GM23248 (cell line): ENCODE data around the gene FOXL1. TPM values are rescaled to one million over a fixed set of nuclear protein-coding genes. Genes with fewer than 3 reads are reported as not detected.
A peak's percentile ranks its signal among the peaks of the same experiment; 100 is the strongest.

ENCODE experiments used
- DNase-seq: peaks from one replicate; pipeline ENCODE4 v3.0.0-alpha.2; 2015
- H2AFZ ChIP-seq: fragments of 200-600 bp; sonication (generic); 2 replicates; pipeline ENCODE4 v1.6.1; 2016; ENCODE audit warnings: antibody characterized with exemption
- H3F3A ChIP-seq: fragments of 200-600 bp; sonication (generic); 2 replicates; pipeline ENCODE4 v1.6.1; 2016; ENCODE audit warnings: mild to moderate bottlenecking, antibody characterized with exemption, mixed run types; ENCODE audit not compliant: insufficient read depth
- H3K27ac ChIP-seq: fragments of 200-600 bp; sonication (generic); 2 replicates; pipeline ENCODE4 v1.5.1; 2016; ENCODE audit warnings: mild to moderate bottlenecking
- H3K27me3 ChIP-seq: fragments of 200-600 bp; sonication (generic); replicated peaks from 2 replicates; pipeline ENCODE4 v1.6.1; 2016; ENCODE audit warnings: mild to moderate bottlenecking; ENCODE audit not compliant: insufficient read depth
- H3K36me3 ChIP-seq: fragments of 200-600 bp; sonication (generic); 2 replicates; pipeline ENCODE4 v1.6.1; 2016; ENCODE audit warnings: low read depth, mild to moderate bottlenecking
- H3K4me1 ChIP-seq: fragments of 200-600 bp; sonication (generic); 2 replicates; pipeline ENCODE4 v1.6.1; 2016; ENCODE audit warnings: mild to moderate bottlenecking; ENCODE audit not compliant: insufficient read depth
- H3K4me2 ChIP-seq: fragments of 200-600 bp; sonication (generic); one replicate; pipeline ENCODE4 v1.6.1; 2016; ENCODE audit warnings: mild to moderate bottlenecking; ENCODE audit not compliant: unreplicated experiment
- H3K4me3 ChIP-seq: fragments of 200-600 bp; sonication (generic); 2 replicates; pipeline ENCODE4 v1.5.1; 2016; ENCODE audit warnings: mild to moderate bottlenecking
- H3K79me2 ChIP-seq: fragments of 200-600 bp; sonication (generic); 2 replicates; pipeline ENCODE4 v1.6.1; 2016; ENCODE audit warnings: mild to moderate bottlenecking; ENCODE audit not compliant: insufficient read depth
- H3K9ac ChIP-seq: fragments of 200-600 bp; sonication (generic); 2 replicates; pipeline ENCODE4 v1.6.1; 2016; ENCODE audit warnings: mild to moderate bottlenecking
- H3K9me2 ChIP-seq: fragments of 200-600 bp; sonication (generic); 2 replicates; pipeline ENCODE4 v1.6.1; 2016; ENCODE audit warnings: mixed run types, mild to moderate bottlenecking, moderate library complexity; ENCODE audit not compliant: insufficient read depth
- H3K9me3 ChIP-seq: fragments of 200-600 bp; sonication (generic); one replicate; pipeline ENCODE4 v1.6.1; 2017; ENCODE audit warnings: low read depth
- H4K20me1 ChIP-seq: fragments of 200-600 bp; sonication (generic); 2 replicates; pipeline ENCODE4 v1.6.0; 2016; ENCODE audit not compliant: insufficient read depth
- EZH2 ChIP-seq: fragments of 200-600 bp; sonication (generic); IDR thresholded peaks from 2 replicates; pipeline ENCODE4 v1.6.1; 2018; ENCODE audit warnings: antibody characterized with exemption, mild to moderate bottlenecking; ENCODE audit not compliant: insufficient read depth, poor library complexity, severe bottlenecking
- EZH2phosphoT487 ChIP-seq: fragments of 200-600 bp; sonication (generic); IDR thresholded peaks from 2 replicates; pipeline ENCODE4 v1.6.1; 2018; ENCODE audit warnings: antibody characterized with exemption, moderate library complexity, mild to moderate bottlenecking, low read depth; ENCODE audit not compliant: insufficient read depth
- WGBS, 2 experiments: methylation state at CpG; one replicate each; pipeline ENCODE4 v1.1.6; 2015 to 2017; ENCODE audit warnings: low lambda C conversion rate in 2 of 2, low coverage in 1 of 2; ENCODE audit errors: missing lambda C conversion rate in 2 of 2; 5-methylcytosine and 5-hydroxymethylcytosine counted together
- in situ Hi-C: fragments of 300-500 bp; cut with MboI; formaldehyde crosslinking; loops from 2 replicates; pipeline ENCODE4 v1.15.0; 2020
- polyA plus RNA-seq: library from polyadenylated mRNA; unstranded; fragments of >200 nt; fragmentation: Nextera tagmentation; extraction: Ambion mirVana; gene quantifications from 2 replicates; pipeline ENCODE4 v1.2.1, GENCODE V29; 2016
- total RNA-seq: library from RNA; depleted of rRNA; stranded (reverse); fragments of >200 nt; shearing (Covaris generic); gene quantifications from 2 replicates; pipeline ENCODE4 v1.2.3, GENCODE V29; 2014

The FOXL1 gene
- total and polyA plus RNA-seq, 2 experiments from 2014 or later: 4.9 to 14.5 TPM

GRCh38 chr16:86597880-86598606, 19.7 kb downstream of the FOXL1 start:
- in situ Hi-C loops: no loop called here
- peak overlapping the region; percentile 39 for H2AFZ ChIP-seq
- no peaks in the 10 kb centered on the region for H3K79me2 ChIP-seq
- WGBS, 2 experiments: 41 to 43% methylated on average over 7 of the region's 7 CpGs
- H3K4me2 ChIP-seq: peak overlapping the region; percentile 50
- H3K4me3 ChIP-seq: peak overlapping the region; percentile 41
- H3K36me3 ChIP-seq: no peaks in the 10 kb centered on the region
- TF ChIP-seq EZH2 (no peak), EZH2phosphoT487 (no peak)
- peak overlapping the region; percentile 1; the same call in 1 of the 2 replicates for H3K9ac ChIP-seq
- peaks cover 9% of the 10 kb centered on the region for H3F3A ChIP-seq
- H3K9me3 ChIP-seq: no peaks in the 10 kb centered on the region
- no peaks in the 10 kb centered on the region for H3K9me2 ChIP-seq
- peaks cover 16% of the 10 kb centered on the region for H3K4me1 ChIP-seq
- no peaks in the 10 kb centered on the region for H3K27me3 ChIP-seq
- H3K27ac ChIP-seq: peak overlapping the region; percentile 25
- no peak for DNase-seq
- H4K20me1 ChIP-seq: no peaks in the 10 kb centered on the region

- Histone ChIP-seq H3K4me1 (peaks cover 16% of the 10 kb centered on the region), H3F3A (peaks cover 9% of the 10 kb centered on the region), H3K27me3 (no peaks in the 10 kb centered on the region), H3K4me3 (peak overlapping the region; percentile 41), H3K79me2 (no peaks in the 10 kb centered on the region), H3K36me3 (no peaks in the 10 kb centered on the region), H3K9me3 (no peaks in the 10 kb centered on the region), H4K20me1 (no peaks in the 10 kb centered on the region), H3K27ac (peak overlapping the region; percentile 25), H3K9ac (peak overlapping the region; percentile 1; the same call in 1 of the 2 replicates), H3K9me2 (no peaks in the 10 kb centered on the region), H2AFZ (peak overlapping the region; percentile 47), H3K4me2 (peak overlapping the region; percentile 50)
- 31 to 35% methylated on average over 22 of the region's 22 CpGs for WGBS, 2 experiments
- TF ChIP-seq EZH2phosphoT487: no peak
- no peak for TF ChIP-seq EZH2
- peak; percentile 77 for DNase-seq
- in situ Hi-C loops: no loop called here
Measured at GRCh38 chr16:86598607-86599565, 20.5 kb downstream of the FOXL1 start.

GRCh38 chr16:86601356-86601755, 23.0 kb downstream of the FOXL1 start:
- H3K9me3 ChIP-seq: no peaks in the 10 kb centered on the region
- no peak overlapping the region for H3K4me3 ChIP-seq
- H3K9me2 ChIP-seq: no peaks in the 10 kb centered on the region
- H3F3A ChIP-seq: peaks cover 9% of the 10 kb centered on the region
- no peak overlapping the region for H3K9ac ChIP-seq
- no peak overlapping the region for H3K27ac ChIP-seq
- H3K4me2 ChIP-seq: no peak overlapping the region
- in situ Hi-C loops: no loop called here
- H3K4me1 ChIP-seq: peaks cover 16% of the 10 kb centered on the region
- 73 to 85% methylated on average over 2 of the region's 2 CpGs for WGBS, 2 experiments
- no peak for DNase-seq
- H3K27me3 ChIP-seq: no peaks in the 10 kb centered on the region
- TF ChIP-seq EZH2: no peak
- H4K20me1 ChIP-seq: no peaks in the 10 kb centered on the region
- no peaks in the 10 kb centered on the region for H3K79me2 ChIP-seq
- no peaks in the 10 kb centered on the region for H3K36me3 ChIP-seq
- no peak overlapping the region for H2AFZ ChIP-seq

- peaks cover 9% of the 10 kb centered on the region for H3F3A ChIP-seq
- no peaks in the 10 kb centered on the region for H3K79me2 ChIP-seq
- H2AFZ ChIP-seq: no peak overlapping the region
- WGBS, 2 experiments: 90 to 91% methylated on average over 4 of the region's 4 CpGs
- in situ Hi-C loops: no loop called here
- no peaks in the 10 kb centered on the region for H3K9me3 ChIP-seq
- H4K20me1 ChIP-seq: no peaks in the 10 kb centered on the region
- H3K4me2 ChIP-seq: no peak overlapping the region
- no peaks in the 10 kb centered on the region for H3K36me3 ChIP-seq
- no peak overlapping the region for H3K9ac ChIP-seq
- H3K9me2 ChIP-seq: no peaks in the 10 kb centered on the region
- no peak for TF ChIP-seq EZH2
- no peak overlapping the region for H3K27ac ChIP-seq
- no peak for DNase-seq
- H3K4me1 ChIP-seq: peaks cover 16% of the 10 kb centered on the region
- H3K27me3 ChIP-seq: no peaks in the 10 kb centered on the region
- H3K4me3 ChIP-seq: no peak overlapping the region
Measured at GRCh38 chr16:86602521-86602920, 24.2 kb downstream of the FOXL1 start.
